ACC112 (cell line): ENCODE data around the gene PTP4A2.
"Not testable (repeated sequence)": the region's sequence is repeated elsewhere in the genome, so short reads cannot be mapped to it uniquely, and the experiment has no call there.

ENCODE experiments used
- H2AFZ ChIP-seq: fragments of 200-600 bp; sonication (generic); one replicate; pipeline ENCODE4 v1.6.0; 2017; ENCODE audit warnings: antibody characterized with exemption, low read length; ENCODE audit not compliant: unreplicated experiment
- H3K27ac ChIP-seq: fragments of 200-600 bp; sonication (generic); 2 replicates; pipeline ENCODE4 v1.5.1; 2014; ENCODE audit warnings: low read depth, mild to moderate bottlenecking, antibody characterized with exemption, low read length, moderate library complexity
- H3K27me3 ChIP-seq: fragments of 200-600 bp; sonication (generic); 2 replicates; pipeline ENCODE4 v1.6.1; 2014; ENCODE audit warnings: mild to moderate bottlenecking, antibody characterized with exemption, low read length, moderate library complexity, mixed read lengths; ENCODE audit not compliant: insufficient read depth
- H3K36me3 ChIP-seq: fragments of 200-600 bp; sonication (generic); 2 replicates; pipeline ENCODE4 v1.6.1; 2016; ENCODE audit warnings: mild to moderate bottlenecking, antibody characterized with exemption, low read length, moderate library complexity, mixed read lengths; ENCODE audit not compliant: insufficient read depth
- H3K4me1 ChIP-seq: fragments of 200-600 bp; sonication (generic); one replicate; pipeline ENCODE4 v1.6.1; 2016; ENCODE audit warnings: low read length, mixed read lengths; ENCODE audit not compliant: insufficient read depth, unreplicated experiment, control insufficient read depth
- H3K4me3 ChIP-seq: fragments of 200-600 bp; sonication (generic); 2 replicates; pipeline ENCODE4 v1.5.1; 2014; ENCODE audit warnings: mild to moderate bottlenecking, low read depth, low read length
- H3K79me2 ChIP-seq: fragments of 200-600 bp; sonication (generic); one replicate; pipeline ENCODE4 v1.6.0; 2016; ENCODE audit warnings: low read length; ENCODE audit not compliant: control insufficient read depth, unreplicated experiment, insufficient read depth

PTP4A2 gene

GRCh38 chr1:31932491-31933316, 5.5 kb downstream of the PTP4A2 start:
- peaks cover 99% of the 10 kb centered on the region for H3K79me2 ChIP-seq
- peak overlapping the region; percentile 73 for H3K27ac ChIP-seq
- no peaks in the 10 kb centered on the region for H3K27me3 ChIP-seq
- no peak overlapping the region for H2AFZ ChIP-seq
- H3K4me1 ChIP-seq: peaks cover 61% of the 10 kb centered on the region
- H3K36me3 ChIP-seq: no peaks in the 10 kb centered on the region; the same call in 1 of the 2 replicates
- H3K4me3 ChIP-seq: peak overlapping the region; percentile 64

GRCh38 chr1:31931593-31932225, 6.5 kb downstream of the PTP4A2 start:
- H3K4me1 ChIP-seq: peaks cover 70% of the 10 kb centered on the region
- peak overlapping the region; percentile 73 for H3K27ac ChIP-seq
- H3K79me2 ChIP-seq: peaks cover 99% of the 10 kb centered on the region
- peak overlapping the region; percentile 64 for H3K4me3 ChIP-seq
- no peak overlapping the region for H2AFZ ChIP-seq
- H3K27me3 ChIP-seq: no peaks in the 10 kb centered on the region
- H3K36me3 ChIP-seq: no peaks in the 10 kb centered on the region; the same call in 1 of the 2 replicates

GRCh38 chr1:31930836-31931592, 7.2 kb downstream of the PTP4A2 start:
- no peaks in the 10 kb centered on the region; the same call in 1 of the 2 replicates for H3K36me3 ChIP-seq
- peaks cover 68% of the 10 kb centered on the region for H3K4me1 ChIP-seq
- H3K4me3 ChIP-seq: peak overlapping the region; percentile 64
- H2AFZ ChIP-seq: no peak overlapping the region
- peak overlapping the region; percentile 73 for H3K27ac ChIP-seq
- peaks cover 99% of the 10 kb centered on the region for H3K79me2 ChIP-seq
- no peaks in the 10 kb centered on the region for H3K27me3 ChIP-seq

- Histone ChIP-seq H3K27ac (no peak overlapping the region), H3K4me3 (no peak overlapping the region)
Measured at GRCh38 chr1:31927661-31927980, 10.5 kb downstream of the PTP4A2 start.

GRCh38 chr1:31926853-31927660, 11.1 kb downstream of the PTP4A2 start:
- H3K27ac ChIP-seq: no peak overlapping the region
- H3K27me3 ChIP-seq: no peaks in the 10 kb centered on the region
- peaks cover 97% of the 10 kb centered on the region for H3K79me2 ChIP-seq
- H3K36me3 ChIP-seq: no peaks in the 10 kb centered on the region; the same call in 1 of the 2 replicates
- no peak overlapping the region for H3K4me3 ChIP-seq
- H3K4me1 ChIP-seq: peaks cover 54% of the 10 kb centered on the region
- no peak overlapping the region for H2AFZ ChIP-seq

More at GRCh38 chr1:31927661-31927980, 10.5 kb downstream of the PTP4A2 start:
- Histone ChIP-seq H3K36me3 (no peaks in the 10 kb centered on the region; the same call in 1 of the 2 replicates), H3K79me2 (peaks cover 97% of the 10 kb centered on the region), H3K4me1 (peaks cover 60% of the 10 kb centered on the region), H2AFZ (no peak overlapping the region), H3K27me3 (no peaks in the 10 kb centered on the region)

GRCh38 chr1:31926252-31926651, 11.9 kb downstream of the PTP4A2 start:
- Histone ChIP-seq H2AFZ (no peak overlapping the region), H3K27me3 (no peaks in the 10 kb centered on the region), H3K36me3 (no peaks in the 10 kb centered on the region; the same call in 1 of the 2 replicates), H3K79me2 (peaks cover 97% of the 10 kb centered on the region), H3K4me1 (peaks cover 46% of the 10 kb centered on the region), H3K27ac (no peak overlapping the region), H3K4me3 (no peak overlapping the region)

GRCh38 chr1:31925824-31926223, 12.3 kb downstream of the PTP4A2 start:
- H3K4me3 ChIP-seq, H2AFZ ChIP-seq, H3K27ac ChIP-seq, H3K36me3 ChIP-seq, H3K27me3 ChIP-seq: not testable (repeated sequence)
- Histone ChIP-seq H3K4me1 (peaks cover 42% of the 10 kb centered on the region), H3K79me2 (peaks cover 97% of the 10 kb centered on the region)

GRCh38 chr1:31924839-31925238, 13.3 kb downstream of the PTP4A2 start:
- peaks cover 35% of the 10 kb centered on the region for H3K4me1 ChIP-seq
- no peak overlapping the region for H3K27ac ChIP-seq
- peaks cover 94% of the 10 kb centered on the region for H3K79me2 ChIP-seq
- H3K27me3 ChIP-seq: no peaks in the 10 kb centered on the region
- H2AFZ ChIP-seq: no peak overlapping the region
- H3K4me3 ChIP-seq: no peak overlapping the region
- no peaks in the 10 kb centered on the region for H3K36me3 ChIP-seq

- H3K4me1 ChIP-seq: peaks cover 30% of the 10 kb centered on the region
- H2AFZ ChIP-seq: no peak overlapping the region
- no peak overlapping the region for H3K27ac ChIP-seq
- H3K27me3 ChIP-seq: no peaks in the 10 kb centered on the region
- H3K4me3 ChIP-seq: no peak overlapping the region
- peaks cover 93% of the 10 kb centered on the region for H3K79me2 ChIP-seq
- H3K36me3 ChIP-seq: no peaks in the 10 kb centered on the region; the same call in 1 of the 2 replicates
Measured at GRCh38 chr1:31923901-31924535, 14.2 kb downstream of the PTP4A2 start.
